HTERT RPE-1 (cell line): ENCODE measurements around the gene PHC2.

Source experiments
- in situ Hi-C: fragments of 300-500 bp; cut with MboI; formaldehyde crosslinking; loops from 4 replicates; pipeline ENCODE4 v1.14.3; 2020; ENCODE audit warnings: low sequenced_read_pairs

The PHC2 gene

DNA sequence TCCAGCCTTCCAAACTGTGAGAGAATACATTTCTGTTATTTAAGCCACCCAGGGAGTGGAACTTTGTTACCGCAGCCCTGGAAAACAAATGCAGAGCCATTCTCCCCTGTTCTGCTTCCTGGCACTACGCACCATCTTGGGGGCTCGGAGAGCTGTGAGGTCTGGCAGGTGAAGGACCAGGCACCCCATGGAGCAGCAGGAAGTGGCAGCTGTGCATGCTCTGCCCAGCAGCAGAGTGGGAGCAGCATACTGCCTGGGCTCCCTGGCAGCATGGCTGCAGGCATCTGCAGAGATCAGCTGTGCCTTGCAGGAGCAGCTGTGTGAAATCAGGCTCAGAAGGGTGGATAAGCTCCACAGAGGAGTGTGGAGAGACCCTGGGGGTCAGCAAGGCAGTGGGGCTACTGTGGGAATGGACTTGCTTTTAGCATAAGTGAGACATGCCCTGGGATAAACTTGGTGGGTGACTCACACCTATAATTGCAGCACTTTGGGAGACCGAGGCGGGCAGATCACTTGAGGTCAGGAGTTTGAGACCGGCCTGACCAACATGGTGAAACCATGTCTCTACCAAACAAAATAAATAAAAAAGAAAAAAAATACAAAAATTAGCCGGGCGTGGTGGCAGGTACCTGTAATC is 23.9 kb upstream of the PHC2 start:
- in situ Hi-C loops: no loop called here

DNA sequence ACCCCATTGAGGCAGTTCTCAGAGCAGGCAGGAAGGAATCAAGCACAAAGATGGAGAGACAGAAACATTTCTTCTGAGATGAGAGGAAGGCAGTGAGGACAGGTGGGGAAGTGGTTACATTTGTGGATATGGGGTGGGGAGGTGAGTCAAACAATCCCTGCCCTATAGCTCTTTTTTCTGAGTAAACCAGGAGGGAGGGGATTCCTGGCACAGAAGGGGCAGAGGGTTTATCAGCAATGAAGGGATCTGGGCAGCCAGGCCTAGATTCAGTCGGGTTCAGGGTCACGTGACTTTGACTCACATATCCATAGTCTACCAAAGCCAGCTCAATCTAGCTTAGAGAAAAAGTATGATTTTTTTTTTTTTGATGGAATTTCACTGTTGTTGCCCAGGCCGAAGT is 15.7 kb upstream of the PHC2 start:
- in situ Hi-C loops: no loop called here

DNA sequence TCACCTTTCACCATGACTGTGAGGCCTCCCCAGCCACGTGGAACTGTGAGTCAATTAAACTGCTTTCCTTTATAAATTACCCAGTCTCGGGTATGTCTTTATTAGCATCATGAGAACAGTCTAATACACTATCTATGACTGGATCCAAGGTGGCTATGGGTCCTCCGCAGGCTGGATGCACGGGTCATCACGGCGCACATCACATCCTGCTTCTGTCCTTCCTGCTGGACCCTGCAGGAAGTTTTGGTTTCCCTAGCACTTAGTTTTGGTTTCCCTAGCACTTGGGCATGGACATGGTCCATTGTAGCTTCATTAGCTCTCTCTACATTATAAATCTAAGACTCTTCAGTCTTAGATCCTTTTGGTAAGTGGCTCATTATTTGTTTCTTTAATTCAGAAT is 14.2 kb upstream of the PHC2 start:
- in situ Hi-C loops: no loop called here

DNA sequence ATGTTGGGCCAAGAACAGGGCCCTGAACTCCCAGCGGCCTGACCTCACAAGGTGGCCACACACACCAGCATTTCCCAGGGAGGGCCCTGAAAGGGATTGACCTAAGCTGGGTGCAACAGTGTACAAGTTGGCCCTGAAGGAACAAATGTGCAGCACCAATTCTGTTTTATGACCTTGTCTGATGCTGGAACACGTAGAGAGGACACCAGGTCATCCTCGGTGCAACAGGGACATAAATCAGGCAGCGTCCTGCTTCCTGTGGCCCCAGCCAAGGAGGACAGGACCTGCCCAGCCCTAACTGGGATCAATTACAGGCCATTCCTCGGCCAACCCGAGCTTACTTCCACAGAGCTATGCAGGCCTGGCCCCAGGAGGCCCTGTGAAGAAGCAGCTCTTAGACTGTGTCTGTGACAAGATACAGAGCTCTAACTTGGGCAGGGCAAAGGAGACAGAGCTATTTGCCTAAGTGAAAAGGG is 12.8 kb upstream of the PHC2 start:
- in situ Hi-C loops: no loop called here

DNA sequence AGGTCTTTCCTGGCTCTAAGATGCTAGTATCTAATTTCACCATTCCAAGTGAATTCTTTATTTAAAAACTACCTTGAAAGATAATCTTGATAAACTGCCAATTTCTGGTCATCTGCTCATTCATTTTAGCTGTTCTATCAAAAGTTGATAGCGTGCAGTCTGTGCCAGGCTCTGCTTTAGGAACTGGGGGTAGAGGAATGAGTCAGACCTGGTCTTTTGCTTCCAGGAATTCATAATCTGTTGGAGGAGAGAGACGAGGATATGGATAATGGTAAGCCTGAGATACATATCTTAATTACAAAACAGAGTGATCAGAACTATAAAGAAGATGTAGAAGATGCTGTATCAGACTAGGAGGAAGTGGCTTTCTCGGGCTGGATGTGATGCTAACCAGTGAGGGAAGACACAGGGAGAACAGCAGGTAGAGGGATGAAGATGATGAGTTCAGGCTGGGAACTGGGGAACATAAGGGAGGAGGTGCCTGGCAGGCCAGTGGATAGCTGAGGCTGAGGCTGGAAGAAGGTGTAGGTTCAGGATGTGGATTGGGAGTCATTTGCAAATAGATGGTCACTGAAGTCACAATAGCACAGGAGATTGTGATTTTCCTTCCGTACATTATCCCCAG is 12.3 kb upstream of the PHC2 start:
- in situ Hi-C loops: no loop called here

DNA sequence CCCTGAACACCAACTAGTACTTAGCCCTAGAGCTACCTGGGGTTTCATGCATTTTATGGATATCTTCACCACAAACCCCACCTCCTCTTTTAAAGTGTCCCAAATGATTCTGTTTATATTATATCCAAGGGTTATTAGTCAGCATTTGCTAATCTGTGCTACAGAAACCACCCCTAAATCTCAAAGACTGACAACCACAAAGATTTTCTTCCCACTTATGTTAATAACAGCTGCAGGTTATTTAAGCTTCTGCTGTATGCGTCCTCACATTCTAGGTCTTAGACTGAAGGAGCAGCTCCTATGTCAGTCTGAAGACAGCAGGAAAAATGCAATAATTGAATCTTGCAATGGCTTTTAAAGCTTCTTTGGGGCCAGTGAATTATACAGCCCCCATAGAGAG is 11.2 kb upstream of the PHC2 start:
- in situ Hi-C loops: no loop called here

DNA sequence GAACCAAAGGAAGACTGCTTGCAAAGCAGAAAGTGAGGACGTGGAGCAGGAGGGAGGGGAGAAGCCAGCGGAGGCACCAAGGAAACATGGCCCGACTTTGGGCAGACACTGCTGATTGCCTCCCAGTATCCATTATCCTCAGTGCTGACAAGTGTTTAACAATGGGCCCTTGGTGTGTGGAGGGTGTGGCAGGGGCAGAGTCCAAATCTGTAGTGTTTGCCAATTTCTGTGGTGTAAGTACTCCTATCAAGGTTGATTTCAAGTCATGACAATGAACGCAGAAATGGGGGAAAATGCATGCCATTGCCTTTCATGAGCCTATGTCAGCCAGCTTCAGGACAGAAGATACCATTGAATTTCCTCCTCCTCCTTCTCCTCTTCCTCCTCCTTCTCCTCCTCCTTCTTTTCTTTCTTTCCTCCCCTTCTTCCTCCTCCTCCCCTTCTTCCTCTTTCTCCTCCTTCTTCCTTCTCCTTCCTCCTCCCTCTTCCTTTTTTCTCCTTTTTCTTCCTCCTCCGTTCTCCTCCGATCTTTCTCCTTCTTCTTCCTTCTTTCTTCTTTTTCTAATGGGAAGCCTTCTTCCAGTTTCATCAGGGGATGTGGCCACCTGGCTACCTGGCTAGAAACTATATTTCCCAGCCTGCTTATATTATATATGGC is 10.3 kb upstream of the PHC2 start:
- in situ Hi-C loops: no loop called here

DNA sequence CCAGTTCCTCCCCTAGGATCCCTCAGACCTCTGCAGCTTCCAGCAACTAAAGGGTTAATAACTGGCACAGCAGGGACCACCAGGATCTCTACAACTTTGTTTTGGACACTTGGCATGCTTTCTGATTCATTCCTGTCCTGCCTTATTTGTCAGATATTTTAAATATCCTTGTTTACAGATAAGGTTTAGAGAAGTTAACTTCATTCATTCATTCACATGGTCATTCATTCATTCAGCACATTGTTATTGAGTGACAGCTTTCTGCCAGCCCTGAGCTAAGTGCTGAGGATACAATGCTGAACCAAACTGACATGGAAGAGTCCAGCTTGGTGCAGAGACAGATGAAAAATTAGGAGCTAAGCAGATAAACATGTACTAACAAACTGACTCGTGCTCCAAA is 8.8 kb upstream of the PHC2 start:
- in situ Hi-C loops: no loop called here

DNA sequence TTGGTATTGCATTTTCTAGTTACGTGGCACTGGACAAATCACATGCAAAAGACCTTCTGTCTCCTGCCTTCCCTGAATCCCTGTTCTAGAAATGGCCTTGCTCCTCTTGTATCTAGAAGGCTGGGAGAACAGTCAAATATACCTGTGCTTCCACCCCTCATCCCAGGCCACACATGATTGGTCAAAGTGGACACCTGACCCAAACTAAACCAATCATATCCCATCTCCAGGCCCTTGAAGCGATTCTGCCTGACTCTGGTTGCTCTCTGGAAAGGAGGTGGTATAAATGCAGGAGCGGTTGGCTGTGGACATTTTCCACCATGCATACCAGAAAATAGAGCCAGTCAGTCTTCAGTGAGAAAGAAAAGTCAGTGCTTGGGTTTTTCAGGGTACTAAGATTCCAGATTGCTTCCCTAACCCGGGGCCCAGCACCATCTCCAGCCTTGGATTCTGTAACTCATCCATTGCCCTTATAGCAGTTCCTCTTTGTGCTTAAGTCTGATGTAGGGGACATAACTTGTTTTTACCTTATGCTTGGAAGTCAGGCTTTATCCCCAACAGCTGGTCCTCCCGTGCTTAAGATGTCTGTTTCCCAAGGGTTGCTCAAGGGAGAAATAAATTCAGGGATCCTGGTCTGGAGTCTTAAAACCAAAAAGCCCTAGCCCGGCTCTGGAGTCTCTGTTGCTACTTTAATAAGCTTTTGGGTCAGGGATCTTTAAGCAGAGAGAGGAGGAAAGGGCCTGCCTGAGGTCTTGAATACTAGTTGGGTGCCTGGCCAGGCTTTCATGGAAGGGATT is 7.7 kb upstream of the PHC2 start:
- in situ Hi-C loops: no loop called here

DNA sequence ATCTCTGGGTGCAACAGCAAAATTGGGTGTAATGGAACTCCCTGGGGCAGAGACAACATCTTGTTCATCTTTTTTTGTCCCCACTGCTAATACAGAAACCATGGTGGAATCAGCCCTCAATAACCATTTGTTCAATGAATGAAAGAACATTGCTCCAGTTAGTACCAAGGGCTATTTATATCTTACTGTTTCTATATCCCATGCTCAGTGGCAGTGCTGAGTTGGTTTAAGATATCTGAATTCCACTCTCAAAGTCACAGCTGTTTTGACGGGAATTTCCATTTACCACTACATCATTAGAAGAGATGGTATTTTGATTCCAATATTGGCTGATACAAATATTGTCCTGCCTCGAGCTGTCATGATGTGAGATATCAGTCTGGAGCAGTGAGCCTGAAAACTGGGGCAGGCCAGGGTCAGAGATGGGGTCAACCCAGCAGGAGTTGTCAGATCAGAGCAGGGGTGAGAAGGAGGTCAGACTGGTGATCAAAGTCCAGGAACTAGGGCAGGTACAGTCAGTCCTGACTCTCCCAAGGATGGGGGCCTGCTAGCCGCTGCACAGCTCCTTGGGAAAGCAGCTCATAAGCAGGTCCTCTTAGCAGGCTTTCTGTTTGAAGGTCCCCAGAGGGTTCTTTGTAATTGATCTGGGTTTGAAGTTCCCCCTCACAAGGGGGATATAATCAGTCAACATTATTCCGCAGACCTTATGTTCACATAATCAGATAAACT is 5.8 kb upstream of the PHC2 start:
- in situ Hi-C loops: no loop called here

DNA sequence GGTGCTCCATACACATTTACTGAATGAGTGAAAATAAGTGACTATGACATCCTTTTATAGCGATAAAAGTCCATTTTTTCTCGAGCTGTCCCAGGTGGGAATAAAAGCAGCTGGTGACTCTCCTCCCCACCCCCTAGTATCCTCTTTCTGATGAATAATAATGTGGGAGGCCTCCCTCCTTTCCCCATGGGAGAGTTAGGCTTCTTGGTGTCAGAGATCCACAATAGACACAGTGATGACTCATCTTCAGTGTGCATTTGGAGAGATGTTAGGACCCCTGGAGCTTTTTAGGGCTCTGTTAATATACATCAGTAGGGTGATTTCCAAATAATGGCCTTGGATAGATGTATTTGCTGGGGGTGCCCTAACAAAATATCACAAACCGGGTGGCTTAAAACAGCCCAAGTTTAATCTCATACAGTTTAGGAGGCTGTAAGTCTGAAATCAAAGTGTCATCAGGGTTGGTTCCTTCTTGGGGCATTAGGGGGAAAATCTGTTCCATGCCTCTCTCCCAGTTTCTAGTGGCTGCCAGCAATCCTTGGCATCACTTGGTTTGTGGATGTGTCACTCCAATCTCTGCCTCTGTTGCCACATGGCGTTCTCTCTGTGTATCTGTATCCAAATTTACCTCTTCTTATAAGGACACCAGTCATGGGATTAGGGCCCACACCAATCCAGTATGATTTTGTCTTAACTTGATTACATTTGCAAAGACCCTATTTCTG is 4.4 kb upstream of the PHC2 start:
- in situ Hi-C loops: no loop called here

DNA sequence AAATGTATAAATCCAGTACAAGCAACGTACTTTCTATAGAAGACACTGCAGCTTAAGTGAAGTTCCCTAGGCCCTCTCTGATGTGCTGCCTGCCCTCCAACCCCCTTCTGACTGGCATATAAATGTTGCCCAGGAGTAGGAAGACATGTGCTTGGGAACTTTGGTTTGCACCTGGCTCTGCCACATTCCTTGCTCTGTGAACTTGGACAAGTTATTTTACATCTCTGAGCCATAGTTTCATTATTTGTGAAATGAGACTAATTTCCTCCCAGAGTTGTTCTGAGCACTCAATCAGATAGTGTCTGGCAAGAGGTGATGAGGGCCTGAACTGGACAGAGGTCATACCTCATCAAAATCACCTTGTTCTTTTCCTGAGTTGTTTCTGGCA is 3.5 kb upstream of the PHC2 start:
- in situ Hi-C loops: no loop called here

DNA sequence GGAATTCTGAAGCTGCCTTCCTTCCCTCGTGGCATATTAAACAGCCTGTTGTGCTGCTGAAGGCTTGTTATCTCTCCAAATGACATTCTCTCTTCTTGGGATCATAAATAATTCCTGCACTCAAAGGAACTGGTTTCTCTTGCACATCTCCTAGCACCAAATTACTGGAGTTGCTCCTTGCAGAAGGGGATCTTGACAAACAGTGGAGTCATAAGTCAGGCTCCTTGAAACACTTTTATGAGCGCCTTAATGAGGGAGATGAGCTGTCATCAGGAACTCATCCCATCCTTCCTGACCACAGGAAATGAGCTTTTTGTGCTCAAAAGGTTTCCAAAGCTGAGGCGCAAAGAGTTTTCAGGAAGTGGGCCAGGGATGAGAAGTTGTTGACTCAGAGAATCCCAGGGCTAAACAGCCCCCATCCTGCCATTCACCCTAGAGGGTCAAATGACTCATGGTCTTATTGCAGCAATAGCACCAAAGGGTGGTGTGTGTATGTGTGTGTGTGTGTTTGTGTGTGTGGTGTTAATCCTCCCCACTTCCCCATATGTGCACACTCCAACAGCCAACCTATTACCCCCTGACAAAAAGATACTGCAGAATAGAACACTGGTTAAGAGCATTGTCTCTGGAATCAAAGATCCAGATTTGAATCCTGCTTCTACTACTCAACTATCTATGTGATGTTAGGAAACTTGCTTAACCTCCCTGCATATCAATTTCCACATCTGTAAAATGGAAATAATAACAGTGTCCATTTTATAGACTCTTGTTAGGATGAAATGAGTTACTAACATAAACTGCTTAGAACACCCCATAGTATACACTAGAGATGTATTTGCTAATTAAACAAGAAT is 2.8 kb upstream of the PHC2 start:
- in situ Hi-C loops: no loop called here

DNA sequence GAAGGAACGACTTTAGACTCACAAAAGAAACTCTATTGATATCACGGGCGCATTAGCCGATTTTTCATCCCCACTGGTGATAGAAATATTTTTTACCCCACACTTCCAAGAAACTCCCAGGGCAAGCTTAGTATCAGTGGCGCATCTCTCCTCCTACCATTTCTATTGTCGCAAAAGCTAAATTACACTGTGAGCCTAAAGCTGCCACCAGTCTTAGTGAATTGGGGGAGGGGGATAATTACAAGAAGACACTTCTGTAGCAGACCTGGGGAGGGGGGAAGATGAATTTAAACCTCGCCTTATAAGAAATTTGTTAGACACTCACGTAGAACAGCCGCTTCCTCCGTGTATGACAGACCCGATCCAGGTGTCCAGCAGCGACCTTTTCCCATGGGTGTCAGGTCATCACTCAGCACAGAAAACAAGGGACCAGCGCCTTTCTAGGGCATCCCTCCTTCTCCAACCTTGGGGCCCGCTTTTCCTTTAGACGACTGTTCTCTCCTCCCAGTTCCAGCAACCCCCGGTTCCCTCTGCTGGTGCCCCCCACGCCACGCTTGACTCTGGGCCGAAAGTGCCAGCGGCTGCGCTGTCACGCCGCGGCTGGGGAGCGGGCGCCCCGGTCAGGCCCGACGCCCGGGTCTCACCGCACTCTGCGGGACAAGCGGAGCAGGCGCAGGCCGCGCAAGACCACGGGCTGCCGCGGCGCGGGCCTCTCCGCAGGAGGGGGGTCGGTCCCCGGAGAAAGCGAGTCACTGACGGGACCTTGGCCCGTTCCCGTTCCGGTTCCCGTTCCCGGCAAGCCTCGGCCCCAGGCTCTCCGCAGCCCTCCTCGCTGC is 821 bp downstream of the PHC2 start:
- in situ Hi-C loops: no loop called here

DNA sequence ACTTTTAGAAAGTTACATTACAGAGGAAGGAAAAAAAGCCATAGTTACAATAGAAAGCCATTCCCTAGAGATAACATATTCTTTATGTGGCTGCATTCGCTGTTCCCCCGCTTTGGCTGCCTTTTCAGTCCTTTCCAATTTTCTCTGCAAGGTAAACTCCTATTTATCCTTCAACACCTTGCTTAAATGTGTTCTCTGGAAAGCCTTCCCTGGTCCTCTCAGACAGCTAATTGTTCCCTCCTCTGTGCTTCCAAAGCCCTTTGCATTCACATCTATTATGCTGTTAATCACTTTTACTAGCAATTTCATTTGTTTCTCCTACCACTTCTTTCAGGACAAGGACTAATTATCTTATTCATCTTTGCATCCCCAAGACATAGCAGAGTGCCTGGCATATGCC is 1.6 kb downstream of the PHC2 start:
- in situ Hi-C loops: no loop called here

DNA sequence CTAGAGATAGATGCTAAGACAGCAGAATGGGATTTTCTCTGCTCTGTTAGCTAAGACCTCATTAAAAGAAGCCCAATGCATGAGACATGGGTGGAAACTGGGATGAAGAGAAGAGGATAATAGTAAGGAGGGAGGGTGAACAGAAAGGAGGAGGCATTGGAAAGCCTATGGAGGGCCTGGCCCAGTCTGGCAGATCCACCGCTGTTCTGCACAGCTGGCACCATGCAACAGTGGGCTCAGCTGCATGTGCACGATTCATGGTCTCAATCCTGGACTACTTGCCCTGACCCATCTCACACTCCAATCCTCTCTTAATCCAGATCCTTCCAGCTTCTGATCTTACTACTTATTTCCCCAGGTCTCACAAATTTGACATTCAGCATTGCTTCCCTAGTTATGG is 2.2 kb downstream of the PHC2 start:
- in situ Hi-C loops: no loop called here

DNA sequence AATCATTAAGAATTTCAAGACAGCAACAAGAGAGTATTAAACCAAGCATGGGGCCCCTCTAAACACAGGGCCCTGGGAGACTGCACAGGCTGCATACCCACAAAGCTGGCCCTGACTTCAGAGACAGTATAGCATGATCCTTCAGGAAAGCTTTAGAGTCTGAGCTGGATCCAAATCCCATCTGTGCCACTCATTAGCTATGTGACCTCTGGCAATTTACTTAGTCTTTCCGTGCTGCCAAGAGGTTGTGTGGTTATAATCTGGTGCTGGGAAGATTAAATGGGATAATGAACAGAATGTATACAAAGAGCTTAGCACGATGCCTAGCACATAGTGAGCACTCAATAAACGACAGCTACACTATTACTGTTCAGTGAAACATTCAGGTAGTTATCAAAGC is 4.0 kb downstream of the PHC2 start:
- in situ Hi-C loops: no loop called here

DNA sequence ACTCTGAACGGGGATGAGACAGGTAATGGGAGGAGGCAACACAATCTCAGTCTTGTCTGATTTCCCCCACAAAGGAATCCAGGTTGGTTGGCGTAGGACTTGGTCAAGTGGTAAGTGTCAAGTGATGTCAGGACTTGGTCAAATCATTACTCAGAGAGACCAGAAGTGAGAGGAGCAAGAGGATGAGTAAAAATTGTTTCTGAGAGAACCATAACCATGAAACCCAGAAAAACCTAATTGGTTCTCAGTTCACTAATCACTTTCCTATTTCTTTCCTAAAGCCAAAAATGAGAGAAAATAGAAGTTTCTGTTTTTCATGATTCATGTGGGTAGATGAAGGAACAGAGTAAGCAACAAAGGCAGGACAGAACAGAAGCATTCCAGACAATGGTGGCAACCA is 5.0 kb downstream of the PHC2 start:
- in situ Hi-C loops: no loop called here

DNA sequence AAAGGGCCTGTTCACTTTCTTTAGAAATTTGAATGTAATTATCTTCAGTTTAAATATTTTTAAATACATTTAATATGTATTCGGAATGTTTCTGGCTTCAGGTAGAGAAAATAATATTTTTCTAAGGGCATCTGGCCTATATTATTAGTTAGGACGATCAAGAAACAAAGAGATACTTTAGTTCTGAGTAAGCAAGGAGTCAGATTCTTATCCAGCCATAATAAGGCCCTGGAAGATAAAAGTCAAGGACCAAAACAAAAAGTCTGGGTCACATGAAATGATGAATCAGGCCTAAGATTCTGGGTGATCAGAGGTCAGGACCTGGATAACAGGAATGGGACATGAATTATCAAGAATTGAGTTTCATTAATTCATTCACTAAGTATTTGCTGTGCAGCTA is 6.3 kb downstream of the PHC2 start:
- in situ Hi-C loops: no loop called here
